Activated CD8-positive, alpha-beta memory T cell treated with anti-CD3 and anti-CD28 coated beads, Interleukin-2, amount 50 U/mL, for 48 hours (primary cell): Measurements from ENCODE around the gene PPP2CA.
"Not testable (repeated sequence)": the region's sequence is repeated elsewhere in the genome, so short reads cannot be mapped to it uniquely, and the experiment has no call there.

ENCODE experiments used
- DNase-seq: peaks from one replicate; pipeline ENCODE4 v3.0.0-alpha.2; 2020

Gene PPP2CA

DNA sequence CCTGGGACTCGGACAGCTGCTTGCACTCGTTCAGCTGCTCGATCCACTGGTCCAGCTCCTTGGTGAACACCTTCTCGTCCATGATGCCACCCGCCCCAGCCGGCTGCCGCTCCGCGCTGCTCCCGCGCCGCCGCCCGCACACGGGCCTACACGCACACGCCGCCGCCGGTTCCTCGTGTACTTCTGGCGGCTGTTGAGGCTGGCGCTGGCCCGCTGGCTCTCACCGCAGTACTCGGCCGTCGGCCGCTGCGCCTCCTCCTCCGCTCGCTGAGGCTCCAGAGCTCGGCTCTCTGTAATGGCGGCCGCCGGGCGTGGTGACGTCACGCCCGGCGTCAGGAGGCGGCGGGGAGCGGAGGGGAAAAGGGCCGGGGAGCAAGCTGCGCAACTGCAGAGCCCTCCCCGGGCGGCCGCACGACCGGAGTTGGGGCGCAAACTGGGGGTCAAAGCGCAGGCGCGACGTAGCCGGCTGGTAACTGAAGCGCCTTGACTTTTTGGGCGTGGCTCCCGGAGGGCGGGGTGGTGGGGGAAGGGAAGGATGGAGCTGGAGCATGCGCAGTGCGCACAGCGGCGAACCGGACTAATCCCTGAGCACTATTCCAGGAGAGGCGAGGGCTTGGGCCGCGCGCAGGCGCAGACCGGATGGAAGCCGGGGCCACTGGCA, at the start of gene PPP2CA:
Gene PPP2CA (minus strand): TSS at position 294 of the 661 bp plus-strand sequence. CDS start 212 bp downstream, at position 82.
- DNase-seq: peak; percentile 100

- DNase-seq: no peak
These were observed 47.9 kb upstream of the PPP2CA start for GRCh38 chr5:134273642-134274395.

GRCh38 chr5:134271059-134271458, 45.2 kb upstream of the PPP2CA start:
- DNase-seq: no peak

DNA sequence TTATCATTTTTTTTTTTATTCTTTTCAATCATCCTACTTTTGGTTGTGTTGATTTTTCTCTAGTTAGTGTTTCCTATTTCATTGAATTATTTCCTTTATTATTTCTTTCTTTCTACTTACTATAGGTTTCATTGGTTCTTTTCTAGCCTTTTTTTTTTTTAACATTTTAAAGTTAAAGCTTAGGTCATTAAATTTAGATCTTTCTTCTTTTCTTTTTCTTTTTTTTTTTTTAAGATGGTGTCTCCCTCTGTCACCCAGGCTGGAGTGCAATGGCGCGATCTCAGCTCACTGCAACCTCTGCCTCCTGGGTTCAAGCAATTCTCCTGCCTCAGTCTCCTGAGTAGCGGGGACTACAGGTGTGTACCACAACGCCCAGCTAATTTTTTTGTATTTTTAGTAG, 43.0 kb upstream of the PPP2CA start:
- DNase-seq: no peak

- no peak for DNase-seq
These were observed 42.2 kb upstream of the PPP2CA start for GRCh38 chr5:134268019-134268601.

DNA sequence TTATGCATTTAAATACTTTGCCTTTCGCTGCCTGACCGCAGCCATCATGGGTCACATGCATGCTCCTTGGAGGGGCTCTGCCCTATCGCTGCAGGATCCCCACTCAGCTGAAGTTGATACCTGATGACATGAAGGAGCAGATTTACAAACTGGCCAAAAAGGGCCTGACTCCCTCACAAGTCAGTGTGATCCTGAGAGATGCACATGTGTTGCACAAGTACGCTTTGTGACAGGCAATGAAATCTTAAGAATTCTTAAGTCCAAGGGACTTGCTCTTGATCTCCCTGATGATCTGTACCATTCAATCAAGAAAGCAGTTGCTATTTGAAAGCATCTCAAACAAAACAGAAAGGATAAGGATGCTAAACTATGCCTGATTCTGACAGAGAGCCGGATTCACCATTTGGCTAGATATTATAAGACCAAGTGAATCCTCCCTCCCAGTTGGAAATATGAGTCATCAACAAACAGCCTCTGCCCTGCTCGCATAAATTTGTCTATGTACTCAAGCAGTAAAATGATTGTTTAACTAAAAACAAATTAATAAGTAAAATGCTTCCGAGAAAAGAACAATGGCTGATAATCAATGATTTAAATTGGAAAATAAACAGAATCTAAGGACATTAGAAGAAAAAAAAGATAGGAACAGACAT, 41.6 kb upstream of the PPP2CA start:
- no peak for DNase-seq

DNA sequence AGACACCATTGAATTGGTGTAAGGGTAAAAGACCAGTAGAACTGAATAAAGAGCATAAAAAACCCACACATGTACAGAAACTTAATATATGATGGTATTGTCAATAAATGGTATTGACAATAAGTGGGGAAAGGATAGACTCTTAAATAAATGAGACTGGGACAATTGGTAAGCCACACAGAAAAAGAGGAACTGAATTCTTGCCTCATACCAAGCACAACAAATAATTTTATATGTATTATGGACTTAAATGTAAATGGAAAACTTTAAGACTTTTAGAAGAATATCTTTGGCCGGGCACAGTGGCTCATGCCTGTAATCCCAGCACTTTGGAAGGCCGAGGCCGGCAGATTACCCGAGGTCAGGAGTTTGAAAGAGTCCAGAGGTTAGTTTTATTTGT, 37.9 kb upstream of the PPP2CA start:
- no peak for DNase-seq

DNA sequence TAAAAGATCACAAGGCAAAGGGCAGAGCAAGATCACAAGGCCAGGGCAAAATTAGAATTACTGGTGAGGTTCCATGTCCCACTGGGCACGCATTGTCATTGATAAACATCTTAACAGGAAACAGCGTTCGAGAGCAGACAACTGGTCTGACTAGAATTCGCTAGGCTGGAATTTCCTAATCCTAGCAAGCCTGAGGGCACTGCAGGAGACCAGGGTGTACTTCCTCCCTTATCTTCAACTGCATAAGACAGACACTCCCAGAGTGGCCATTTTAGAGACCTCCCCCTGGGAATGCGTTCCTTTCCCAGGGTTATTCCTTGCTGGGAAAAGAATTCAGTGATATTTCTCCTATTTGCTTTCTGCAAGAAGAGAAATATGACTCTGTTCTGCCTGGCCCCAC, 36.8 kb upstream of the PPP2CA start:
- not testable (repeated sequence) for DNase-seq

DNA sequence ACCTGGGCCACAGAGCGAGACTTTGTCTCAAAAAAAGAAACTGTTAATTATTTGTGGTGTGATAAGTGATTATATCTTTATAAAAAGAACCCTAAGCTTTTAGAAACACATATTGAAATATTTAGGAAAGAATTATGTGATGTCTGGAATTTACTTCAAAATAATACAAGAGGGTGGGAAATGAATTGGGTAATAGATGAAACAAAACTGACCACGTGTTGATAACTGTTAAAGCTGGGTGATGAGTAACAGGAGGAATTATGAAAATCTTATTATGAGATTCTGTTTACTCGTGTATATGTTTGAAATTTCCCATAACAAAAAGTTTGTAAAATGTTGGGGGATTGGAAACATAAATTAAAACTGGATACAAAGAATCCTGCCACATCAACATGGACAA, 33.0 kb upstream of the PPP2CA start:
- no peak for DNase-seq

- no peak for DNase-seq
These were observed 31.3 kb upstream of the PPP2CA start for GRCh38 chr5:134257176-134257575.

GRCh38 chr5:134255418-134256150, 29.7 kb upstream of the PPP2CA start:
- DNase-seq: no peak

GRCh38 chr5:134253368-134254153, 27.7 kb upstream of the PPP2CA start:
- not testable (repeated sequence) for DNase-seq

DNA sequence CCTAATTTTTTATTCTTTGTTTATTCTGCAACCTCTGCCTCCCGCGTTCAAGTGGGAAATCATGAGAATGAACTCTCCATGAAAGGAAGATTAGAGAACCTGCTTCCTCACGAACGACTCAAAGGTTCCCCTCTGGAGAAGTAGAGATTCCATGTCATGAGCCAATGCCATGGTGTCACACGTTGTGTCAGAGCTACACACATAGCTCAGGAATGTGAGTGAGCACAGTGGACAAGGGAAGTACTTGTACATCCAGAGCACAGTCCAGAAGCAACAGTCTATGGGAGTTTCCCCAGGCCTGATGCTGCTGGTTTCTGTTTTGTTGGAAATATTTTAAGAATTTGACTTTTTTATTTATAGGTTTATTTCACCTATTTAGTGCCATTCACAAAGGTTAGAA, 26.8 kb upstream of the PPP2CA start:
- DNase-seq: no peak

DNA sequence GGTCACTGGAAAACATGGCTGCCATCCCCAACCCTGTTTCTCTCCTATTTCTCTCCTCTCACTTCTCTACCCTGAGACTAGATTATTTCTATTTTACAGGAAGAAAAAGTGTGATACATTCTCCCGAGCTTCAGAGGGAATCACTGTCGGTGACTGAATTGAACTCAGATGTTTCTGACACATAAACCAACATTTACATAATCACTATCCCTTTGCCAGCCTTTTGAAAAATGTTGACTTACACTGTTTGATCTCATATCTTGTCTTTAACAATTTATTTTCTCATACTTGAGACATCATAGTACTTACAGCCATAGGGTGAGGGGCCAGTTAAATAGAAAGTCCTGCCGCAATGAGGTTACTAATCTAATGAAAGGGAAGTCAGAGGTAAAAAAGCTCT, 25.1 kb upstream of the PPP2CA start:
- no peak for DNase-seq

- no peak for DNase-seq
These were observed 23.9 kb upstream of the PPP2CA start for GRCh38 chr5:134249469-134250379.

DNA sequence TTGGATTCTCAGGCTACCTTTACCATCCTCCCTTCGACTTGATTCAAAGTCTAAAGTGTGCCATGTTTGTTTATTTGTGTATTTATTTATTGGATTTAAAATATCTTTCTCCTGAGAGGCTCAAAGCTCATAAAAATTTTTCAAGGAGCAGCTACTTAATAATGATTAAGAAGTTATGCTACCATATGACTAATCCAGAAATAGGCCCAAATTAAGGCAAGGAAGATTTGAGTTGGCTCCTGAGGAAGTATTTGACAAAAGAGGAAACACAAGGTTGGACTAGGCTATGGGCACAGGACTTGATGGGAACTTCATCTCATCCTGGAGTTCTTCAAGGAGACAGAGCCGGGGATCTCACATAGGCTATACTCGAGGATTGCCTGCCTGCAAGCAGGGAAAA, 22.4 kb upstream of the PPP2CA start:
- no peak for DNase-seq

GRCh38 chr5:134247428-134248224, 21.8 kb upstream of the PPP2CA start:
- DNase-seq: no peak

- no peak for DNase-seq
These were observed 21.0 kb upstream of the PPP2CA start for GRCh38 chr5:134246771-134247427.

- no peak for DNase-seq
These were observed 19.8 kb upstream of the PPP2CA start for GRCh38 chr5:134245692-134246091.
